ENCODE results near the gene PHRF1. TPM values are rescaled to one million over a fixed set of nuclear protein-coding genes. Genes with fewer than 3 reads are reported as not detected.

The PHRF1 gene
- total RNA-seq, 2 donors from 2014 or later = 20.8 to 55.2 TPM

GRCh38 chr11:576811-577610 lies 741 bp downstream of the PHRF1 start:
- 3% methylated on average over 32 of the region's 48 CpGs for WGBS
- Histone ChIP-seq H3K36me3 (no peaks in the 10 kb centered on the region), H3K4me1 (replicated peaks) (peaks cover 18% of the 10 kb centered on the region), H3K9me3 (no peaks in the 10 kb centered on the region), H3K27ac (peak overlapping the region; percentile 86 to 91), H3K27me3 (replicated peaks; ENCODE audit: insufficient read depth) (no peaks in the 10 kb centered on the region), H3K4me3 (peak overlapping the region; percentile 59 to 67)
- TF ChIP-seq CTCF (IDR thresholded peaks at IDR 0.05) (no peak), POLR2A (IDR thresholded peaks at IDR 0.05) (no peak), POLR2AphosphoS5 (IDR thresholded peaks at IDR 0.05) (no peak)
- DNase-seq (ENCODE audit: low spot score) = no peak
- intact Hi-C loops (cut with DNase I) = no loop called here

- DNase-seq (ENCODE audit: low spot score) = no peak
- TF ChIP-seq CTCF (IDR thresholded peaks at IDR 0.05) (no peak), POLR2AphosphoS5 (IDR thresholded peaks at IDR 0.05) (no peak), POLR2A (IDR thresholded peaks at IDR 0.05) (no peak)
- Histone ChIP-seq H3K27me3 (replicated peaks; ENCODE audit: insufficient read depth) (no peaks in the 10 kb centered on the region), H3K4me1 (replicated peaks) (peaks cover 18% of the 10 kb centered on the region), H3K36me3 (no peaks in the 10 kb centered on the region), H3K4me3 (peak overlapping the region; percentile 59 to 67), H3K9me3 (no peaks in the 10 kb centered on the region), H3K27ac (no peak overlapping the region)
- intact Hi-C loops (cut with DNase I) = no loop called here
- WGBS = 43% methylated on average over 6 of the region's 6 CpGs
Observed at GRCh38 chr11:577611-577894, 1.3 kb downstream of the PHRF1 start.

- 61% methylated on average over 21 of the region's 21 CpGs for WGBS
- H3K4me1 ChIP-seq (replicated peaks) = peaks cover 18% of the 10 kb centered on the region
- peak overlapping the region in 1 of 2 donors; percentile 59 for H3K4me3 ChIP-seq
- H3K9me3 ChIP-seq = no peaks in the 10 kb centered on the region
- H3K27ac ChIP-seq = no peak overlapping the region
- H3K27me3 ChIP-seq (replicated peaks; ENCODE audit: insufficient read depth) = no peaks in the 10 kb centered on the region
- peaks cover 0 to 6% of the 10 kb centered on the region in 2 donors for H3K36me3 ChIP-seq
- TF ChIP-seq CTCF (IDR thresholded peaks at IDR 0.05) (no peak), POLR2A (IDR thresholded peaks at IDR 0.05) (no peak), POLR2AphosphoS5 (IDR thresholded peaks at IDR 0.05) (no peak)
- no peak for DNase-seq (ENCODE audit: low spot score)
- intact Hi-C loops (cut with DNase I) = no loop called here
Observed at GRCh38 chr11:578276-579035, 2.2 kb downstream of the PHRF1 start.

GRCh38 chr11:579830-580601 lies 3.7 kb downstream of the PHRF1 start:
- peaks cover 4 to 13% of the 10 kb centered on the region in 2 donors for H3K36me3 ChIP-seq
- H3K27me3 ChIP-seq (replicated peaks; ENCODE audit: insufficient read depth) = no peaks in the 10 kb centered on the region
- TF ChIP-seq POLR2A (IDR thresholded peaks at IDR 0.05) = no peak
- TF ChIP-seq POLR2AphosphoS5 (IDR thresholded peaks at IDR 0.05) = no peak
- TF ChIP-seq CTCF (IDR thresholded peaks at IDR 0.05) = no peak
- peaks cover 15% of the 10 kb centered on the region for H3K4me1 ChIP-seq (replicated peaks)
- no peaks in the 10 kb centered on the region for H3K9me3 ChIP-seq
- no peak for DNase-seq (ENCODE audit: low spot score)
- H3K27ac ChIP-seq = no peak overlapping the region
- H3K4me3 ChIP-seq = no peak overlapping the region
- WGBS = 76% methylated on average over 20 of the region's 20 CpGs
- intact Hi-C loops (cut with DNase I) = no loop called here

All from prostate gland (tissue), 2 donors.